IMR-90 (cell line): Measurements from ENCODE around the gene STAT6.
"Not testable (repeated sequence)": the region's sequence is repeated elsewhere in the genome, so short reads cannot be mapped to it uniquely, and the experiment has no call there.

Experiments
- CTCF ChIP-seq: conservative IDR thresholded peaks from 2 replicates; pipeline ENCODE4 v1.5.1; 2012; ENCODE audit warnings: mild to moderate bottlenecking, low read depth, low read length, improper control_type of control experiment
- POLR2A ChIP-seq: IDR thresholded peaks from 2 replicates; pipeline ENCODE4 v1.6.1; 2012; ENCODE audit warnings: mild to moderate bottlenecking, low read depth, low read length
- RCOR1 ChIP-seq: IDR thresholded peaks from 2 replicates; pipeline ENCODE4 v1.6.1; 2012; ENCODE audit warnings: mild to moderate bottlenecking, low read length, improper control_type of control experiment; ENCODE audit not compliant: insufficient replicate concordance
- RFX5 ChIP-seq: IDR thresholded peaks from 2 replicates; pipeline ENCODE4 v1.8.0; 2012; ENCODE audit warnings: low read depth, mild to moderate bottlenecking, low read length, moderate library complexity

DNA sequence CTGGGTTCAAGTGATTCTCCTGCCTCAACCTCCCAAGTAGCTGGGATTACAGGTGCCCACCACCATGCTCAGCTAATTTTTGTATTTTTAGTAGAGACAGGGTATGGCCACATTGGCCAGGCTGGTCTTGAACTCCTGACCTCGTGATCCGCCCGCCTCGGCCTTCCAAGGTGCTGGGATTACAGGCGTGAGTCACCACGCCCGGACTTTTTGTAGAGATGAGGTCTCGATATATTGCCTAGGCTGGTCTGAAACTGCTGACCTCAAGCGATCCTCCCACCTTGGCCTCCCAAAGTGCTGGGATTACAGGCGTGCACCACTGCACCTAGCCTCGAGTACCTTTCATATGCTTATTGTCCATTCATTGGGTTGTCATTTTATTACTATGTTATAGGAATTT is 9.6 kb upstream of the STAT6 start:
- not testable (repeated sequence) for TF ChIP-seq CTCF, POLR2A, RCOR1, RFX5
